NCI-H2107 (cell line): ENCODE measurements around the gene KAZN.
"Not testable (repeated sequence)": the region's sequence is repeated elsewhere in the genome, so short reads cannot be mapped to it uniquely, and the experiment has no call there.

Source experiments
- DNase-seq: peaks from one replicate; lab custom pipeline; 2025; lab: John Stamatoyannopoulos, UW

Gene KAZN

DNA sequence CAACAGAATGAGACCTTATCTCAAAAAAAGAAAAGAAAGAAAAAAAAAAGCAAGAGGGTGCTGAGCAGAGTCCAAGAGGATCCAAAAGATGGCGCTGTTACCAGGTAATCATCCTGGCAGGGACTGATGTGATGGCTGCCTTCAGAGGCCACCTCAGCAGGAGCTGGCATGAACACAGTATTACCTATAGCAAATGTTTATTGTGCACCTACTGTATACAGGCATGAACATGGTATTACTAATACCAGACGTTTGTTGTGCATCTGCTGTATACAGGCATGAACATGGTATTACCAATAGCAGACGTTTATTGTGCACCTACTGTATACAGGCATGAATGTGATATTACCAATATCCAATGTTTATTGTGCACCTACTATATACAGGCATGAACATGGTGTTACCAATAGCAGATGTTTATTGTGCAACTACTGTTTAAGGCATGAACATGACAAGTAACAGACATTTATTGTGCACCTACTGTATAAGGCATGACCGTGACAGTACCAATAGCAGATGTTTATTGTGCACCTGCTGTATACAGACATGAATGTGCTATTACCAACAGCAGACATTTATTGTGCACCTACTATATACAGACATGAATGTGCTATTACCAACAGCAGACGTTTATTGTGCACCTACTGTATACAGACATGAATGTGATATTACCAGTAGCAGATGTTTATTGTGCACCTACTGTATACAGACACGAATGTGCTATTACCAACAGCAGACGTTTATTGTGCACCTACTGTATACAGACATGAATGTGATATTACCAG, 439.9 kb downstream of the KAZN start:
- no peak for DNase-seq

DNA sequence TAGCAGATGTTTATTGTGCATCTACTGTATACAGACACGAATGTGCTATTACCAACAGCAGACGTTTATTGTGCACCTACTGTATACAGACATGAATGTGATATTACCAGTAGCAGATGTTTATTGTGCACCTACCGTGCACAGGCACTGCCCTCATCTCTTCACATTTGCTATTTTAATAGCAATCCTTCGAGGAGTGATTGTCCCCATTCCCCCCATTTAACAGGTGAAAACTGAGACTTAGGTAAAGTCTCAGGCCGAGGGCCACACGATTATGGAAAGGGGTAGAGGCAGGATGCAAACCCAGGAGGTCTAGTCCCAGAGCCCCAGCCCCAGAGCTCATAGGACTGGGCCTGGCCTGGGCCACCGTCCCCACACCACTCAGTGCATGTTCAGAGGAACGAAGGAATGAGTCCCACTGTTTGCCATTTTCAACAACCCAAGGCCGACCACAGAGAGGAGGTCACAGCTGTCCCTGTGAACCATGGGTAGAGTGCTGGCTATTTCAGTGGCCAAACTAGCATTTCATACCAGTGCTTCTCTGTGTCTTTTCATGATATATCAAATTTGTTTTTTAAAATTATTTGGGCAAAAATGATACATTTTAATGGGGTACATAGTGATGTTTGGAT, 440.6 kb downstream of the KAZN start:
- no peak for DNase-seq

GRCh38 chr1:15039901-15040300, 441.4 kb downstream of the KAZN start:
- no peak for DNase-seq

DNA sequence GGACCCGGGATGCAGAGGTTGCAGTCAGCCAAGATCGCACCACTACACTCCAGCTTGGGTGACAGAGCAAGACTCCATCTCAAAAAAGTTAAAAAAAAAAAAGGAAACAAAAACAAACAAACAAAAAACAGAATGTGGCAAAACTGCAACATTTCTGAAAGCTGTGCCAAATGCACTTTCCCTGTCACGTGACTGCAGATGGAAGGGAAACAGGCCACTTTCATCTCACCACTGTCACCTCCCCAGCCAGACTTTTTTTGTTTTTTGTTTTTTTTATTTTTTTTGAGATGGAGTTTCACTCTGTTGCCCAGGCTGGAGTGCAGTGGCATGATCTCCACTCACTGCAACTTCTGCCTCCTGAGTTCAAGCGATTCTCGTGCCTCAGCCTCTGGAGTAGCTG, 442.2 kb downstream of the KAZN start:
- DNase-seq, result not testable (repeated sequence)

GRCh38 chr1:15042866-15043265, 444.4 kb downstream of the KAZN start:
- no peak for DNase-seq

- no peak for DNase-seq
Observed at GRCh38 chr1:15043934-15044333, 445.4 kb downstream of the KAZN start.

- DNase-seq, result no peak
Observed at GRCh38 chr1:15045123-15045522, 446.6 kb downstream of the KAZN start.

DNA sequence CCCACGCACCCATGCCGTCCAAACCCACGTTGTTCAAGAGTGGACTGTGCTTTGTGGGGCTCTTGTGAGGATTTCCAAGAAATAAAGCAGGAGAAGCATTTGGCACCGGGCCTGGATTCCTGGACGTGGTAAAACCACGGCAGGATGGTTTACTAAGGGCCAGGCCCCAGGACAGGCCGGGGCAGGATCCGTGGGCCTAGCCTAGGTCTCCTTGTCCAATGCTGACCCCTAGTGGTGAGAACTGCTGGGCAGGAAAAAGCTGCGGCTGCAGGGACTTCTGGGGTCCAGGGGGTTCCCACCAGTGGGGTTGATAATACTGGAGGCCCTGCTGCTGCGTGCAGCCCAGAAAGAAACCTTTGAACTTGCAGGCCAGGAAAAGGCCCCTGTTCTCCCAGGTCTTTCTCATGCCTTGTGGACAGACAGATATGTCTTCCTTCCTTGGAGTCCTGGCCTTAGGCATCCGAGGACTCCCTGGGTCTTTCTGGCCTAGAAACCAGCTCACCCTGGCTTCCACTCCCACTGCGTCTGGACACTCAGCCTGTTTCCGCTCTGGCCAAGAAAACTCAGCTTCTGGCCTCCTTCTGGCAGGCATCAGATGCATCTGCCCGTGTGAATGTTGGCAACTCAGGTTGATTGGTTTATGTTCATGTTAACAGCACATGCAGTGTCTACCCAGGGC, 448.1 kb downstream of the KAZN start:
- DNase-seq, result peak; percentile 23

GRCh38 chr1:15047237-15047636, 448.8 kb downstream of the KAZN start:
- DNase-seq, result no peak

GRCh38 chr1:15048437-15048980, 450.0 kb downstream of the KAZN start:
- DNase-seq, result no peak

DNA sequence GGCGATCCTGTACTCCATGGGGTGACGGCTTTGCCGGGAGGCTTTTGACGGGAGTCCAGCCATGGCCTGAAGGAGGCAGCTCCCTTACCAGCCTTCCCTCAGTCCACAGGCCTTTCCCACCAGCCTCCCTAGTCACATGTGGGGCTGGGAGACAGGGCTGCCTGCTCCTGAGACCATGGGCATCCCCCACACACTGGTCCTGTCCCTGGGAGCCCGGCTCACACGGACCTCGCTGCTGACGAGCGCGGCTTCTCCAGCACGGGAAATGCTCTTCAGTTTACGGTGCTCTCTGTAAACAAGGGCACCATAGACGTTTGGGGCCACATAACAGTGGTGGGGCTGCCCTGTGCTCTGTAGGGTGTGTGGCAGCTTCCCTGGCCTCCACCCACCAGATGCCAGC, 450.6 kb downstream of the KAZN start:
- no peak for DNase-seq

- no peak for DNase-seq
Observed at GRCh38 chr1:15051882-15052528, 453.5 kb downstream of the KAZN start.

- DNase-seq, result no peak
Observed at GRCh38 chr1:15053153-15053552, 454.7 kb downstream of the KAZN start.

- DNase-seq, result no peak
Observed at GRCh38 chr1:15055736-15056415, 457.4 kb downstream of the KAZN start.

GRCh38 chr1:15056515-15057285, 458.2 kb downstream of the KAZN start:
- DNase-seq, result no peak

GRCh38 chr1:15057834-15058233, 459.3 kb downstream of the KAZN start:
- DNase-seq, result no peak

DNA sequence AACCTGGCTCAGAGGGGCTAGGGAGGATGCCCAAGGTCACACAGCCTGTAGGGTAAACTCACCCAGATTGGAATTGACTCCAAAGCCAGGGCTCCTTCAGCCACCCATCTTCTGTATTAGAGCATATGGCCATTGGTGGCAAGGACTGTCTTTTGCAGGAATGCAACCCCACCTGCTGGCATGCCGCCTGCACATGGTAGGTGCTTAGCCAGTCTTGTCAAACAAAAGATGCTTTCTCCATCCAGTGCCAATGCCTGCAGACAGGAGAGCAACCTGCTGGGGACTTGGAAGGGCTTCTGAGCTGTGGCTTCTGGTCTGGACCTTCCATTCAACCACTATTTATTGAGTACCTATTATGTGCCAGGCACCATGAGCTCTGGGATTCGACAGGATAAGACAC, 459.8 kb downstream of the KAZN start:
- no peak for DNase-seq

DNA sequence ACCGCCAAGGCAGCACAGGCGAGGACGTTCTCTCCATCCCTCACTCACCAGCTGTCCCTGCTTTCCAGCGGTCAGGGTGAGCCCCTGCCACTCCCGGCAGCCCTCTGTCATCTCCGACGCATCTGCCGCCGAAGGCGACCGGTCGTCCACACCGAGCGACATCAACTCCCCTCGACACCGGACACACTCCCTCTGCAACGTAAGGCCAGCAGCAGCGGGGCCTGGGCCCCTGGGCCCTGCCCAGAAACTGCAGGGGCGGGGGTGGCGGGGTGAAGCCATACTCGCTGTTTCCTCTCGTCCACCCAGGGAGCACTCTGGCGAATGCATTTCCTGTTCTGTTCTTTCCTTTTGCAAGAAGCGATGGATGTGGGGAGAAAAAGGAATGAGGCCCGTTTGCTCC, 461.6 kb downstream of the KAZN start:
- no peak for DNase-seq

DNA sequence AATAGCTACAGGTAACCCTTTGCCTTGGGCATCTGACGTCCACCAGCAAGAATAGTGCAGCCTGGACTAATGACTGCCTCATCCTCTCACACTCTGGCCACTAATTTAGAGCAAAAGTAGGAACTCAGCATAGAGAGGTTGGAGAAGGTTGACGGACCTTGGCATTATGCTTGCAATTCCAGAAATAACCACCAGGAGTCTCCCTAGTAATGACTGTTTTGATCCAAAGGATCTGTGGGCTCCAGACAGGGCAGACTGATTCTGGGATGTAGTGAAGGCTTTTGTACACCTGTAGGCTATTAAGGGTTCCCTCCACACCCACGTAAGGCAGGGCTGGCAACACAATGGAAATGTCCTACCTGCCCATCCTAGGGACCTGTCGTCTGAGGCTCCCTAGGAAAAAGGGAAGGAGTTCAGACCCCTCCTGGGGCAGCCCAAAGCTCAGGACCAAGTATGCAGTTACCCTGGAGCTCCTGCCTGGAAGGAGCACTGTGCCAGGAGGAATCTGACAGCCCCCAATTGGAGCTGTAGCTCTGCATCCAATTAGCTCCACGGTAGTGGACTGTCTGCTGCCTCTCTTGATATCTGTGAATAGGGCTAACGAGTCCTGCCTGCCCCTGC, 464.1 kb downstream of the KAZN start:
- no peak for DNase-seq

DNA sequence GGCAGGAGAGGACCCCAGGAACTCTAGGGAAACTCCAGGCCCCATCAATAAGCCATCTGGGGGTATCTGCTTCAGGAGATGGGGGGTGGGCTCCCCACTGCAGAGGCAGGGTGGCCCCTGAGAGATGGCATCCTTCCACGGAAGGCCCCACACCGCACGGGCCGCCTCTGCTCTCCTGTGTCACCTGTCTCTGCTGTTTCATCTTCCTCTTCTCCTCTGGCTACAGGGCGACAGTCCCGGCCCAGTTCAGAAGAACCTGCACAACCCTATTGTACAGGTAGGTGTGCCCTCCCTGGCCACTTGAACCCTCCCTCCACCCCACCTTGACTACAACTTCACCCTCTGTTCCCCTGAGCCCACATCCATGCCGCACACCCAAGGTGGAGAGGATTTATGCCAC, 464.9 kb downstream of the KAZN start:
- DNase-seq, result no peak

GRCh38 chr1:15063783-15064182, 465.3 kb downstream of the KAZN start:
- DNase-seq, result no peak
